ENCODE measurements around the gene RDH5.
A peak's percentile ranks its signal among the peaks of the same experiment; 100 is the strongest.

DNA sequence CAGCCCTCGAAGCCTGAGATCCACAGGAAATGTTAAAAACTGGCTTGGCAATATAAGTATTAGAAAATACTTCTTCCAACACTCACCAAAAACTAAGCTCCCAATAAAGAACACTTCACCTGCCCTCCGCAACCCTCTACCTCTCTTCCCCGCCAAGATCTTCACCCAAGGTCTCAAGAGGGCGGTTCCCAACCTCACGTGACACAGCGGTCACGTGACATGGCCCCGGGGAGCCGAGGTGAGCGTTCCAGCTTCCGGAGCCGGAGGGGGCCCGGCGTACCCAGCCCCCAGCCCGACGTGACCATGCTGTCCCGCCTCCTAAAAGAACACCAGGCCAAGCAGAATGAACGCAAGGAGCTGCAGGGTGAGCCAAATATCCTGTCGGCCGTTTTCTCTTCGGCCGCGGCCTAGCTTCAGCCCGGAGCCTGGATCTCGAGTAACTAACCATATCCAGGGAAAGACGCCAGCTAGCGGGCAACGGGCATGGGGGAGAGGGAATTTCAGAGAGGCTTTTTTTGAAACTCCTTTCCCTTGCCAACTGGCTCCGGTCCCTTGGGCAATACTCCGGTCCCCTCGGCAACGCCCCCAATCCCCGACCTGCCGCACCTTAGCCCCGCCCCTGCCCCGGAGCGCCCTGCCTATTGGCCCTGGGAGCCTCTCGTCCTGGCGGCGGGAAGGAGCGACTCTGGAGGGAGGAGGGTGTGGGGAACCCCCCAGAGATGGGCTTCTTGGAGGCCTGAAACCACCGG lies 4.2 kb upstream of the RDH5 start, which contains the start of gene BLOC1S1:
- TF ChIP-seq CTCF (IDR thresholded peaks at IDR 0.05) (peak in 1 of 4 experiments; percentile 38), POLR2A (IDR thresholded peaks at IDR 0.05) (peak; percentile 51), POLR2AphosphoS5 (IDR thresholded peaks at IDR 0.05) (peak; percentile 88)
